BJ (cell line): ENCODE results near the gene BEST2. TPM values are rescaled to one million over a fixed set of nuclear protein-coding genes. Genes with fewer than 3 reads are reported as not detected.
A peak's percentile ranks its signal among the peaks of the same experiment; 100 is the strongest.

ENCODE experiments used
- CTCF ChIA-PET: fragments of 350-600 bp; formaldehyde crosslinking; extraction: SDS; loops from one replicate; lab custom pipeline; 2021; ENCODE audit warnings: antibody characterized with exemption, inconsistent platforms; lab: Yijun Ruan, JAX
- POLR2A ChIA-PET: fragments of 300-600 bp; sonication (Branson Sonifier 250); formaldehyde crosslinking; extraction: SDS; loops from one replicate; lab custom pipeline; 2021; ENCODE audit warnings: antibody characterized with exemption; lab: Charles Lee
- DNase-seq: peaks from one replicate; pipeline ENCODE4 v3.0.0-alpha.2; 2011; ENCODE audit warnings: low read depth
- H3K27me3 ChIP-seq: 2 replicates; pipeline ENCODE4 v1.6.0; 2011; ENCODE audit warnings: low read length; ENCODE audit not compliant: control insufficient read depth, insufficient read depth
- H3K36me3 ChIP-seq: 2 replicates; pipeline ENCODE4 v1.5.1; 2011; ENCODE audit warnings: low read length; ENCODE audit not compliant: control insufficient read depth, insufficient read depth
- H3K4me3 ChIP-seq: 2 replicates; pipeline ENCODE4 v1.5.1; 2011; ENCODE audit warnings: low read depth, mild to moderate bottlenecking, control low read depth, low read length
- polyA plus RNA-seq: library from polyadenylated mRNA; depleted of rRNA; stranded (reverse); fragments of >200 nt; gene quantifications from 2 replicates; pipeline ENCODE4 v1.2.3, GENCODE V29; 2011
- TF ChIP-seq, protein P1 (sequence below): IDR thresholded peaks from 2 replicates; pipeline ENCODE4 v1.5.1; 2011; ENCODE audit warnings: low read depth, mild to moderate bottlenecking, control low read depth, inconsistent platforms, low read length, moderate library complexity; ENCODE audit not compliant: insufficient read depth

Gene BEST2
- polyA plus RNA-seq, 1 experiment, result not detected

DNA sequence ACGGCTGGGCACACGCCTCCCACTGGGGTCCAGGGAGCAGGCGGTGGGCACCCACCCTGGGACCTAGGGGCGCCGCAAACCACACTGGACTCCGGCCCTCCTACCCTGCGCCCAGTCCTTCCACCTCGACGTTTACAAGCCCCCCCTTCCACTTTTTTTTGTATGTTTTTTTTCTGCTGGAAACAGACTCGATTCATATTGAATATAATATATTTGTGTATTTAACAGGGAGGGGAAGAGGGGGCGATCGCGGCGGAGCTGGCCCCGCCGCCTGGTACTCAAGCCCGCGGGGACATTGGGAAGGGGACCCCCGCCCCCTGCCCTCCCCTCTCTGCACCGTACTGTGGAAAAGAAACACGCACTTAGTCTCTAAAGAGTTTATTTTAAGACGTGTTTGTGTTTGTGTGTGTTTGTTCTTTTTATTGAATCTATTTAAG is 41.3 kb downstream of the BEST2 start:
- Histone ChIP-seq H3K36me3 (peaks cover 5% of the 10 kb centered on the region), H3K27me3 (no peaks in the 10 kb centered on the region), H3K4me3 (peak overlapping the region; percentile 94)
- TF ChIP-seq, protein P1, sequence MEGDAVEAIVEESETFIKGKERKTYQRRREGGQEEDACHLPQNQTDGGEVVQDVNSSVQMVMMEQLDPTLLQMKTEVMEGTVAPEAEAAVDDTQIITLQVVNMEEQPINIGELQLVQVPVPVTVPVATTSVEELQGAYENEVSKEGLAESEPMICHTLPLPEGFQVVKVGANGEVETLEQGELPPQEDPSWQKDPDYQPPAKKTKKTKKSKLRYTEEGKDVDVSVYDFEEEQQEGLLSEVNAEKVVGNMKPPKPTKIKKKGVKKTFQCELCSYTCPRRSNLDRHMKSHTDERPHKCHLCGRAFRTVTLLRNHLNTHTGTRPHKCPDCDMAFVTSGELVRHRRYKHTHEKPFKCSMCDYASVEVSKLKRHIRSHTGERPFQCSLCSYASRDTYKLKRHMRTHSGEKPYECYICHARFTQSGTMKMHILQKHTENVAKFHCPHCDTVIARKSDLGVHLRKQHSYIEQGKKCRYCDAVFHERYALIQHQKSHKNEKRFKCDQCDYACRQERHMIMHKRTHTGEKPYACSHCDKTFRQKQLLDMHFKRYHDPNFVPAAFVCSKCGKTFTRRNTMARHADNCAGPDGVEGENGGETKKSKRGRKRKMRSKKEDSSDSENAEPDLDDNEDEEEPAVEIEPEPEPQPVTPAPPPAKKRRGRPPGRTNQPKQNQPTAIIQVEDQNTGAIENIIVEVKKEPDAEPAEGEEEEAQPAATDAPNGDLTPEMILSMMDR, result no peak
- POLR2A ChIA-PET, result interaction anchor here (0.7 to 3.6 kb wide), 4 partner anchors 10 to 55 kb away, joined by 3 to 16 read pairs (median 10); no protein-coding TSS in a partner anchor
- no peak for DNase-seq
- CTCF ChIA-PET, result interaction anchor here (0.6 to 17.9 kb wide), 7 partner anchors 10 to 173 kb away, joined by 3 to 874 read pairs (median 4); partner anchors contain the start of gene HOOK2

DNA sequence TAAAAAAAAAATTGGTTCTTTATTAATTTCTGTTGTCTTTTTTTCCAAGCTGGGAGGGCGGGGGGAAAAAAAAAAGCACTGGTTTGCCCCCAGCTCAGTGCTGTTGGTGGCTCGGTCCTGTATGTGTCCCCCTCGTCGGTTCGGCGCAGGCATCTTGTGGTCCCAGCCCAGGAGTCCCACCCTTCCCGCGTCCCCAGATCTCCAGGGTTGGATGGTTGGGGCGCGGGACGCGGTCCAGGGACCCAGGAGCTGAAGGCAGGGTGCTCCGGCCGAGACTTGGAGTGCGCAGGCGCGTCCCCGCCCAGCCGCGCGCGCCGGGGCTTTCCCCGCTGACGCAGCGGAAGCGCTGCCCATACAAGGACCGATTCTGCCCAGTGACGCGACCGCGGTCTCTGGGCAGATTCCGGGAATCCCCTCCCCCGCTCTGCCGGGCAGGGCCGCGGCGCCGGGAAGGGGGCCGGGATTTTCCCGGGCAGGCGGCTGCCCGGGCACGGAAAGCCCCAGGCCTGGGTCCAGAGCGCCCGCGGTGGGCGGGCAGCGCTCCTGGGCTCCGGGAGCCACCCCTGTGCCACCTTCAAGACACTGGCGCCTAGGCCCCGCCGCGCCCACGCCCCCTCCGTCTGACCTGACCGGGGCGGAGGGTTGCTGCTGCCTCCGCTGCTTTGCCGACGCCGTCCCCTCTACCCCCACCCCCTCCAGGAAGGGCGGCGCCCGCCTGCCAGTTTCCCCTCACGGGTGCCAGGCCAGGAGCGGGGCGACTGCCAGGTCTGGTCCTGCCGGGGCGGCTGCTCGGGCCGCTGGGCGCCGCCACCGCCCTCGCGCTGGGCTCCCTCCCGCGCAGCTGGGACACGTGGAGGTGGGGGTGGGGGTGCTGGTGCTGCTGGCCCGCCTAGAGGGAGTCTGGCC is 42.0 kb downstream of the BEST2 start:
- ChIA-PET POLR2A (interaction anchor here (0.6 to 3.6 kb wide), 7 partner anchors 11 to 1292 kb away, joined by 3 to 16 read pairs (median 7); no protein-coding TSS in a partner anchor), CTCF (interaction anchor here (0.6 to 17.9 kb wide), 7 partner anchors 11 to 172 kb away, joined by 3 to 874 read pairs (median 4); partner anchors contain the start of gene HOOK2)
- TF ChIP-seq, protein P1, result no peak
- Histone ChIP-seq H3K27me3 (no peaks in the 10 kb centered on the region), H3K36me3 (peaks cover 5% of the 10 kb centered on the region), H3K4me3 (peak overlapping the region; percentile 94)
- peak; percentile 67 for DNase-seq

DNA sequence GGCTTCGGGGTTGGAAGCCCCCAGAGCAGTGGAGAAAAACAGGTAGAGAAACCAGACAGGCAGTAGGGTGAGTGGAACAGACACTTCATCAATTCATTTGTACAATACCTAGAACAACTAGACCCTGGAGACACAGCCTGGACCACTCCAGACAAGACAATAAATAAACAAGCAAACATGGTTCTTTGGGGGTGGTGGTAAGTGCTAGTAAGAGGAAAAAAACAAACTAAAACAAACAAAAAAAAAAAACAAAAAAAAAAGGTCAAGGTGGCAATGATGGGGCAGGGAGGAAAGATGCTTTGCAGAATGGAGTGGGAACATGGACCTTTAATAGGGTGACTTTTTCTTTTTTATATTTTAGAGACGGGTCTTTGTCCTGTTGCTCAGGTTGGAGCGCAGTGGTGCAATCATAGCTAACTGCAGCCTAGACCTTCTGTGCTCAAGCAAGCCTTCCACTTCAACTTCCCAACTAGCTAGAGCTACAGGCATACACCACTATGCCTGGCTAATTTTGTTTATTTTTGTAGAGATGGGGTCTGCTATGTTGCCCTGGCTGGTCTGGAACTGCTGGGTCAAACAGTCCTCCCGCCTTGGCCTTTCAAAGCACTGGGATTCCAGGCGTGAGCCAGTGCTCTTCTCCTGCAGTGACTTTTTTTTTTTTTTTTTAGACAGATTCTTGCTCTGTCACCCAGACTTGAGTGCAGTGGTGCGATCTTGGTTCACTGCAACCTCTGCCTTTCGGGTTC is 42.8 kb downstream of the BEST2 start:
- Histone ChIP-seq H3K27me3 (no peaks in the 10 kb centered on the region), H3K4me3 (peak overlapping the region; percentile 94), H3K36me3 (peaks cover 6% of the 10 kb centered on the region)
- ChIA-PET POLR2A (interaction anchor here (0.6 to 3.6 kb wide), 3 partner anchors 16 to 1292 kb away, joined by 7 to 16 read pairs (median 16); no protein-coding TSS in a partner anchor), CTCF (interaction anchor here (0.6 to 17.9 kb wide), 5 partner anchors 12 to 85 kb away, joined by 3 to 874 read pairs (median 3); partner anchors contain the start of gene HOOK2)
- TF ChIP-seq, protein P1, result 0 out of 2 replicates have a peak, but pooled peaks have one; percentile 1
- DNase-seq, result no peak

DNA sequence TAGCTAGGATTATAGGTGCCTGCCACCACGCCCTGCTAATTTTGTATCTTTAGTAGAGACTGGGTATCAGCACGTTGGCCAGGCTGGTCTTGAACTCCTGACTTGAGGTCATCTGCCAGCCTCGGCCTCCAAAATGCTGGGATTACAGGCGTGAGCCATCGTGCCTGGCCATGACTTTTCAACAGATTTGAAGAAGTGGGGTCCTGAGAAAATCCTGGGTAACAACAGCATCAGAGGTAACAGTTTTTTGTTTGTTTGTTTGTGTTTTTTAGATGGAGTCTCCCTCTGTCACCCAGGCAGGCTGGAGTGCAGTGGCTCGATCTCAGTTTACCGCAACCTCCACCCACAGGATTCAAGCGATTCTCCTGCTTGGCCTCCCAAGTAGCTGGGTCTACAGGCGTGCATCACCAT is 43.4 kb downstream of the BEST2 start:
- H3K27me3 ChIP-seq, result no peaks in the 10 kb centered on the region
- peaks cover 8% of the 10 kb centered on the region for H3K36me3 ChIP-seq
- ChIA-PET POLR2A (interaction anchor here (1.4 kb wide), 1 partner anchor 29 kb away, joined by 3 read pairs; no protein-coding TSS in a partner anchor), CTCF (interaction anchor here (0.6 to 17.9 kb wide), 9 partner anchors 11 to 84 kb away, joined by 3 to 874 read pairs (median 8); partner anchors contain the start of genes HOOK2 and RNASEH2A)
- TF ChIP-seq, protein P1, result no peak
- no peak overlapping the region for H3K4me3 ChIP-seq
- DNase-seq, result no peak
